ENCODE measurements around the gene PIGL.

GRCh38 chr17:16353317-16354174, 136.5 kb downstream of the PIGL start, which contains the start of gene CENPV:
- TF ChIP-seq CTCF (IDR thresholded peaks at IDR 0.05) = peak in 3 of 4 experiments; percentile 37 to 63 (median 51)
- peak in 1 of 2 donors; percentile 18 for TF ChIP-seq POLR2A (IDR thresholded peaks at IDR 0.05)

Measured in uterus (tissue), 2 donors.